22Rv1 (cell line): Measurements from ENCODE around the gene KLF13.

Source experiments
- CTCF ChIP-seq: fragments of 450-650 bp; IDR thresholded peaks from 2 replicates; pipeline ENCODE4 v1.5.1; 2017; ENCODE audit warnings: mild to moderate bottlenecking
- ZFX ChIP-seq: fragments of 450-650 bp; IDR thresholded peaks from 2 replicates; pipeline ENCODE4 v1.6.1; 2017; ENCODE audit warnings: antibody characterized with exemption, borderline replicate concordance

GRCh38 chr15:31344823-31345605 lies 18.4 kb downstream of the KLF13 start:
- TF ChIP-seq CTCF (no peak), ZFX (no peak)
